Fibroblast of lung (primary cell): ENCODE measurements around the gene SRD5A1. TPM values are rescaled to one million over a fixed set of nuclear protein-coding genes. Genes with fewer than 3 reads are reported as not detected.

Source experiments
- DNase-seq, 2 donors: peaks; one replicate each; pipeline versions ENCODE4 v3.0.0 to v3.0.0-alpha.2; 2010; ENCODE audit warnings: low read depth in 2 of 2
- H2AFZ ChIP-seq: 2 replicates; pipeline ENCODE4 v1.5.1; 2012; ENCODE audit warnings: low read length, control low read depth, inconsistent platforms
- H3K27ac ChIP-seq: 2 replicates; pipeline ENCODE4 v1.5.1; 2011; ENCODE audit warnings: low read length, control low read depth; ENCODE audit not compliant: insufficient read depth
- H3K27me3 ChIP-seq: 2 replicates; pipeline ENCODE4 v1.5.1; 2011; ENCODE audit warnings: mild to moderate bottlenecking, low read length; ENCODE audit not compliant: control insufficient read depth, insufficient read depth
- H3K36me3 ChIP-seq: 2 replicates; pipeline ENCODE4 v1.5.1; 2011; ENCODE audit warnings: low read length; ENCODE audit not compliant: control insufficient read depth, insufficient read depth
- H3K4me1 ChIP-seq: 2 replicates; pipeline ENCODE4 v1.5.1; 2011; ENCODE audit warnings: low read length; ENCODE audit not compliant: control insufficient read depth, insufficient read depth; ENCODE audit errors: extremely low read depth
- H3K4me2 ChIP-seq: 2 replicates; pipeline ENCODE4 v1.5.1; 2011; ENCODE audit warnings: low read length, control low read depth; ENCODE audit not compliant: insufficient read depth; ENCODE audit errors: extremely low read depth
- H3K4me3 ChIP-seq, 4 experiments: fragments of 200-600 bp in 1 of 4; sonication (generic) in 1 of 4; replicated peaks in 1 of 4; 2 replicates each; pipeline ENCODE4 v1.5.1; 2011 to 2016; ENCODE audit warnings: low read length in 4 of 4, low read depth in 3 of 4, mild to moderate bottlenecking in 3 of 4, control low read depth in 2 of 4, inconsistent platforms in 1 of 4, mixed read lengths in 1 of 4; ENCODE audit not compliant: insufficient read depth in 1 of 4; ENCODE audit errors: control extremely low read depth in 1 of 4
- H3K79me2 ChIP-seq: 2 replicates; pipeline ENCODE4 v1.5.1; 2012; ENCODE audit warnings: mild to moderate bottlenecking, low read length, inconsistent platforms; ENCODE audit not compliant: control insufficient read depth, insufficient read depth
- H3K9ac ChIP-seq: 2 replicates; pipeline ENCODE4 v1.5.1; 2011; ENCODE audit warnings: mild to moderate bottlenecking, low read length, control low read depth; ENCODE audit not compliant: insufficient read depth
- H3K9me3 ChIP-seq: 2 replicates; pipeline ENCODE4 v1.5.1; 2012; ENCODE audit warnings: low read depth, low read length; ENCODE audit not compliant: control insufficient read depth, insufficient read depth
- H4K20me1 ChIP-seq: 2 replicates; pipeline ENCODE4 v1.5.1; 2011; ENCODE audit warnings: low read length; ENCODE audit not compliant: control insufficient read depth, insufficient read depth; ENCODE audit errors: extremely low read depth
- CTCF ChIP-seq, 2 donors: IDR thresholded peaks in 1 of 2; conservative IDR thresholded peaks in 1 of 2; 1 replicate in 1 of 2; 2 replicates in 1 of 2; pipeline ENCODE4 v1.5.1; 2011 to 2012; ENCODE audit warnings: low read length in 2 of 2, control low read depth in 1 of 2, inconsistent platforms in 1 of 2, low read depth in 1 of 2, mild to moderate bottlenecking in 1 of 2
- EZH2 ChIP-seq: IDR thresholded peaks from 2 replicates; pipeline ENCODE4 v1.5.1; 2012; ENCODE audit warnings: low read length, control low read depth, mild to moderate bottlenecking; ENCODE audit errors: missing control alignments
- polyA plus RNA-seq, 2 donors: library from polyadenylated mRNA; depleted of rRNA in 1 of 2; stranded (reverse) in 1 of 2; unstranded in 1 of 2; fragments of >200 nt; gene quantifications; 2 replicates each; pipeline ENCODE4 v1.2.1, GENCODE V29; 2011 to 2012; ENCODE audit warnings: missing spikeins in 1 of 2
- total RNA-seq: library from RNA; depleted of rRNA; stranded (reverse); fragments of >200 nt; gene quantifications from 2 replicates; pipeline ENCODE4 v1.2.1, GENCODE V29; 2014

SRD5A1 gene
- total and polyA plus RNA-seq, 2 donors (not counting 1 experiment from before 2014, with no cell fraction given): 12.1 to 20.6 TPM

GRCh38 chr5:6623228-6623627 is 10.0 kb upstream of the SRD5A1 start:
- Histone ChIP-seq H3K4me1 (no peaks in the 10 kb centered on the region), H3K9me3 (no peaks in the 10 kb centered on the region), H4K20me1 (no peaks in the 10 kb centered on the region), H3K9ac (no peak overlapping the region), H3K4me2 (no peak overlapping the region), H3K36me3 (peaks cover 14% of the 10 kb centered on the region), H3K27me3 (no peaks in the 10 kb centered on the region), H3K79me2 (peaks cover 28% of the 10 kb centered on the region), H3K4me3 (no peak overlapping the region), H2AFZ (no peak overlapping the region), H3K27ac (no peak overlapping the region)
- DNase-seq: no peak
- TF ChIP-seq EZH2: no peak
- no peak for TF ChIP-seq CTCF (conservative IDR thresholded peaks at IDR 0.05 in 1 of 2, IDR thresholded peaks at IDR 0.05 in 1 of 2; ENCODE audit: low read depth in 1 of 2, low read length in 2 of 2)

- Histone ChIP-seq H3K79me2 (peaks cover 35% of the 10 kb centered on the region), H3K27ac (no peak overlapping the region), H4K20me1 (no peaks in the 10 kb centered on the region), H3K9ac (no peak overlapping the region), H3K9me3 (no peaks in the 10 kb centered on the region), H3K36me3 (peaks cover 14% of the 10 kb centered on the region), H3K4me1 (no peaks in the 10 kb centered on the region), H3K4me2 (no peak overlapping the region), H3K27me3 (no peaks in the 10 kb centered on the region), H2AFZ (no peak overlapping the region), H3K4me3 (no peak overlapping the region)
- DNase-seq: no peak
- TF ChIP-seq CTCF (conservative IDR thresholded peaks at IDR 0.05 in 1 of 2, IDR thresholded peaks at IDR 0.05 in 1 of 2; ENCODE audit: low read depth in 1 of 2, low read length in 2 of 2): no peak
- no peak for TF ChIP-seq EZH2
These were observed 9.3 kb upstream of the SRD5A1 start for GRCh38 chr5:6623941-6624340.

- DNase-seq: no peak
- Histone ChIP-seq H3K9me3 (no peaks in the 10 kb centered on the region), H3K27me3 (no peaks in the 10 kb centered on the region), H3K4me3 (no peak overlapping the region), H3K4me2 (no peak overlapping the region), H2AFZ (no peak overlapping the region), H4K20me1 (no peaks in the 10 kb centered on the region), H3K27ac (no peak overlapping the region), H3K79me2 (peaks cover 61% of the 10 kb centered on the region), H3K9ac (no peak overlapping the region), H3K36me3 (peaks cover 17% of the 10 kb centered on the region), H3K4me1 (no peaks in the 10 kb centered on the region)
- TF ChIP-seq CTCF (conservative IDR thresholded peaks at IDR 0.05 in 1 of 2, IDR thresholded peaks at IDR 0.05 in 1 of 2; ENCODE audit: low read depth in 1 of 2, low read length in 2 of 2) (no peak), EZH2 (no peak)
These were observed 6.7 kb upstream of the SRD5A1 start for GRCh38 chr5:6626508-6626907.
